ENCODE measurements around the gene LMF1.

DNA sequence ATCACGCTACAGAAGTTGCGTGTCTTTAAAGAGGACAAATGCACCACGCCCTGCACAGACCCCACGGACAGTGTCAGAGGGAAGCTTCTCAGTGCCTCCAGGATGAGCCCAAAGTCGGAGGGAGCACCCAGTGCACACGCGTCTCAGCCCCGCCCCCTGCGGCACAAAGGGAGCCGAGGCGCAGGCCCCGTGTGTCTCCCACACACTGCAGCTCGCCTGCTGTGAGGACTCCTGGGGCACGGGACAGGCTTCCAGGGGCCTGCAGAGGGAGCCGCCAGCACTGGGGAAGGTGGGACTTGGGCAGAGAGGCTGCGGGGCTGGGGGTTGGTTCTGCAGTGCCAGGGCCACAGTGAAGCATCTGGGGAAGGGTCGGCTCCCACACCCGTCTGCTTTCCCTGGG lies 77.4 kb downstream of the LMF1 start:
- TF ChIP-seq, protein P1, sequence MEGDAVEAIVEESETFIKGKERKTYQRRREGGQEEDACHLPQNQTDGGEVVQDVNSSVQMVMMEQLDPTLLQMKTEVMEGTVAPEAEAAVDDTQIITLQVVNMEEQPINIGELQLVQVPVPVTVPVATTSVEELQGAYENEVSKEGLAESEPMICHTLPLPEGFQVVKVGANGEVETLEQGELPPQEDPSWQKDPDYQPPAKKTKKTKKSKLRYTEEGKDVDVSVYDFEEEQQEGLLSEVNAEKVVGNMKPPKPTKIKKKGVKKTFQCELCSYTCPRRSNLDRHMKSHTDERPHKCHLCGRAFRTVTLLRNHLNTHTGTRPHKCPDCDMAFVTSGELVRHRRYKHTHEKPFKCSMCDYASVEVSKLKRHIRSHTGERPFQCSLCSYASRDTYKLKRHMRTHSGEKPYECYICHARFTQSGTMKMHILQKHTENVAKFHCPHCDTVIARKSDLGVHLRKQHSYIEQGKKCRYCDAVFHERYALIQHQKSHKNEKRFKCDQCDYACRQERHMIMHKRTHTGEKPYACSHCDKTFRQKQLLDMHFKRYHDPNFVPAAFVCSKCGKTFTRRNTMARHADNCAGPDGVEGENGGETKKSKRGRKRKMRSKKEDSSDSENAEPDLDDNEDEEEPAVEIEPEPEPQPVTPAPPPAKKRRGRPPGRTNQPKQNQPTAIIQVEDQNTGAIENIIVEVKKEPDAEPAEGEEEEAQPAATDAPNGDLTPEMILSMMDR (IDR thresholded peaks at IDR 0.05; ENCODE audit: low read depth, low read length, poor library complexity, severe bottlenecking) = no peak
- TF ChIP-seq EZH2phosphoT487 (IDR thresholded peaks at IDR 0.05; ENCODE audit: borderline replicate concordance, low read length) = no peak

Measured in DOHH2 (cell line).